HG02884 (cell line): ENCODE measurements around the gene STAT2.

Experiments
- ATAC-seq: cut with Tn5 transposase; IDR thresholded peaks from one replicate; pipeline ENCODE4 v1.9.1; 2021; ENCODE audit warnings: mild to moderate bottlenecking, moderate library complexity; ENCODE audit not compliant: unreplicated experiment

The STAT2 gene

GRCh38 chr12:56297400-56297799 lies 62.5 kb downstream of the STAT2 start:
- ATAC-seq = no peak

DNA sequence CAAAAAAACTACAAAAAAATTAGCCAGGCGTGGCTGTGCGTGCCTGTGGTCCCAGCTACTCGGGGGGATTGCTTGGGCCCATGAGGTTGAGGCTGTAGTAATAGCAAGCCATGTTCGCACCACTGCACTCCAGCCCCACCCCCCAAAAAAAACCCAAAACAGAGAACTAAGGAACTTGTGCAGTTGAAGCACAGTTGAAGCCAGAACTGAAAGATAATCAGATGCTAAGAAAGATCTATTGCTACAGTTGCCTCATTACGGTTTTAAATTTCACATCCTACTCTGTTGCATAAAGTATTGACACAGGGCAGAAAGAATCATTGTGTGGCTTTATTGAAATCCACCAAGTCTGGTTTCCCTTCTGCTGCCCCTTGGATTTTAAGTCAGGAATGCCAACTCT lies 63.6 kb downstream of the STAT2 start:
- no peak for ATAC-seq

DNA sequence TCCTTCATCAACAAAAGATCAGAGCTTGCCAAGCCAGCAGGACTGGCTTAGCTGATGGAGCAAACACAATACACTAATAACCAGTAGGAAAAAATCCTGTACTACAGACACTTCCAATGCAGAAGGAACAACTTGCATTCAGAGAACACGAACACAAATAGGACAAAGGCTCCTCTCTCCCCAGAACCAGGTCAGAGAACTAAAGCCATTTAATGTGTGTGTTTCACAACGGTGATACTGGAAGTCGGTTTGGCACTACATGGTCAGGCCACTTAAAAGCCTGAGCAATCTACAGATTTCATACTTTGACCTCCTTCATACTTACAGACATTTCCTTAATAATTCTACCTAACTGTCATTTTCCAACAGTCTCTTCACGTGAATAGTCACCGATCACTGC lies 66.1 kb downstream of the STAT2 start:
- no peak for ATAC-seq
